ENCODE measurements around the gene EVA1C. TPM values are rescaled to one million over a fixed set of nuclear protein-coding genes. Genes with fewer than 3 reads are reported as not detected.
"Not testable (repeated sequence)": the region's sequence is repeated elsewhere in the genome, so short reads cannot be mapped to it uniquely, and the experiment has no call there.

Gene EVA1C
- polyA plus RNA-seq, 3 donors, result 7.7 to 59.7 (median 46.8) TPM

GRCh38 chr21:32475162-32475812 lies 62.8 kb downstream of the EVA1C start:
- 36 to 54% (median 51%) methylated on average over 9 of the region's 9 CpGs for WGBS, 3 donors
- no peak overlapping the region for H3K27ac ChIP-seq (ENCODE audit: low read depth, low read length)

GRCh38 chr21:32476661-32477423 lies 64.3 kb downstream of the EVA1C start:
- WGBS, 3 donors, result 92 to 96% (median 95%) methylated on average over 13 of the region's 13 CpGs
- no peak overlapping the region for H3K27ac ChIP-seq (ENCODE audit: low read depth, low read length)

GRCh38 chr21:32477424-32477745 lies 64.9 kb downstream of the EVA1C start:
- H3K27ac ChIP-seq (ENCODE audit: low read depth, low read length), result no peak overlapping the region
- 82 to 83% (median 82%) methylated on average over 7 to 9 of the region's 9 CpGs for WGBS, 3 donors

- no peak overlapping the region for H3K27ac ChIP-seq (ENCODE audit: low read depth, low read length)
- WGBS, 3 donors, result 79 to 88% (median 84%) methylated on average over 9 of the region's 9 CpGs
Observed at GRCh38 chr21:32481875-32482408, 69.4 kb downstream of the EVA1C start.

GRCh38 chr21:32482565-32483292 lies 70.2 kb downstream of the EVA1C start:
- no peak overlapping the region for H3K27ac ChIP-seq (ENCODE audit: low read depth, low read length)
- 87 to 94% (median 93%) methylated on average over 11 of the region's 11 CpGs for WGBS, 3 donors

- 42 to 74% (median 66%) methylated on average over 2 of the region's 2 CpGs for WGBS, 3 donors
- no peak overlapping the region for H3K27ac ChIP-seq (ENCODE audit: low read depth, low read length)
Observed at GRCh38 chr21:32483293-32483595, 70.7 kb downstream of the EVA1C start.

- 64 to 76% (median 65%) methylated on average over 16 of the region's 16 CpGs for WGBS, 3 donors
- no peak overlapping the region for H3K27ac ChIP-seq (ENCODE audit: low read depth, low read length)
Observed at GRCh38 chr21:32484706-32485380, 72.3 kb downstream of the EVA1C start.

GRCh38 chr21:32492376-32492775 lies 79.9 kb downstream of the EVA1C start:
- 81 to 91% (median 83%) methylated on average over 3 of the region's 3 CpGs for WGBS, 3 donors
- H3K27ac ChIP-seq (ENCODE audit: low read depth, low read length), result no peak overlapping the region

GRCh38 chr21:32494934-32495709 lies 82.6 kb downstream of the EVA1C start:
- no peak overlapping the region for H3K27ac ChIP-seq (ENCODE audit: low read depth, low read length)
- whole genome bisulfite sequencing, 3 donors, result 71 to 76% (median 74%) methylated on average over 10 of the region's 10 CpGs

GRCh38 chr21:32496568-32496967 lies 84.1 kb downstream of the EVA1C start:
- H3K27ac ChIP-seq (ENCODE audit: low read depth, low read length), result no peak overlapping the region
- 88 to 95% (median 92%) methylated on average over 6 of the region's 6 CpGs for WGBS, 3 donors

- WGBS, 3 donors, result 57 to 68% (median 64%) methylated on average over 14 of the region's 14 CpGs
- H3K27ac ChIP-seq (ENCODE audit: low read depth, low read length), result no peak overlapping the region
Observed at GRCh38 chr21:32499249-32500055, 86.9 kb downstream of the EVA1C start.

GRCh38 chr21:32503641-32504040 lies 91.1 kb downstream of the EVA1C start:
- 70 to 95% (median 92%) methylated on average over 7 of the region's 7 CpGs for WGBS, 3 donors

GRCh38 chr21:32505767-32506166 lies 93.3 kb downstream of the EVA1C start:
- H3K27ac ChIP-seq (ENCODE audit: low read depth, low read length), result not testable (repeated sequence)
- 92 to 96% (median 94%) methylated on average over 3 of the region's 3 CpGs for WGBS, 3 donors

More at GRCh38 chr21:32503641-32504040, 91.1 kb downstream of the EVA1C start:
- H3K27ac ChIP-seq (ENCODE audit: low read depth, low read length), result not testable (repeated sequence)

- 83 to 93% (median 93%) methylated on average over 7 of the region's 7 CpGs for WGBS, 3 donors
- H3K27ac ChIP-seq (ENCODE audit: low read depth, low read length), result not testable (repeated sequence)
Observed at GRCh38 chr21:32506411-32506965, 94.0 kb downstream of the EVA1C start.

- H3K27ac ChIP-seq (ENCODE audit: low read depth, low read length), result no peak overlapping the region
- WGBS, 3 donors, result 91 to 98% (median 93%) methylated on average over 16 of the region's 16 CpGs
Observed at GRCh38 chr21:32507342-32507919, 94.9 kb downstream of the EVA1C start.

GRCh38 chr21:32508036-32508435 lies 95.5 kb downstream of the EVA1C start:
- WGBS, 3 donors, result 56 to 84% (median 75%) methylated on average over 4 of the region's 4 CpGs

GRCh38 chr21:32508558-32508957 lies 96.1 kb downstream of the EVA1C start:
- H3K27ac ChIP-seq (ENCODE audit: low read depth, low read length), result no peak overlapping the region
- WGBS, 3 donors, result 82 to 93% (median 90%) methylated on average over 9 of the region's 9 CpGs

More at GRCh38 chr21:32508036-32508435, 95.5 kb downstream of the EVA1C start:
- H3K27ac ChIP-seq (ENCODE audit: low read depth, low read length), result not testable (repeated sequence)
